Measurements from ENCODE around the gene TRMT44.

The TRMT44 gene

GRCh38 chr4:8451440-8452182, 11.0 kb downstream of the TRMT44 start:
- Histone ChIP-seq H3K4me3 (ENCODE audit: control insufficient read depth in 1 of 7, extremely low read depth in 1 of 7, insufficient read depth in 4 of 7, low read depth in 2 of 7, low read length in 6 of 7) (no peak overlapping the region), H3K4me1 (ENCODE audit: control extremely low read depth in 1 of 4, control insufficient read depth in 4 of 4, insufficient read depth in 4 of 4, low read length in 3 of 4) (no peaks in the 10 kb centered on the region), H3K27ac (ENCODE audit: insufficient read depth in 1 of 2, low read depth in 1 of 2, low read length in 2 of 2, poor library complexity in 1 of 2, severe bottlenecking in 2 of 2) (no peak overlapping the region), H3K9me3 (ENCODE audit: control extremely low read depth in 1 of 5, control insufficient read depth in 4 of 5, insufficient read depth in 2 of 5, low read depth in 1 of 5, low read length in 4 of 5) (no peaks in the 10 kb centered on the region), H3K27me3 (replicated peaks in 2 of 5; ENCODE audit: control insufficient read depth in 4 of 5, insufficient read depth in 5 of 5, low read length in 4 of 5) (no peaks in the 10 kb centered on the region), H3K36me3 (ENCODE audit: control insufficient read depth in 4 of 4, insufficient read depth in 4 of 4, low read length in 3 of 4) (peaks cover 15 to 89% (median 69%) of the 10 kb centered on the region in 4 experiments)
- CTCF ChIA-PET = interaction anchor here (1.0 to 1.4 kb wide), 2 partner anchors 17 to 23 kb away, joined by 3 to 5 read pairs; no protein-coding TSS in a partner anchor
- POLR2A ChIA-PET = no interaction called here
- no peak for DNase-seq
- 95% methylated on average over 11 of the region's 11 CpGs for WGBS (ENCODE audit: insufficient coverage)

DNA sequence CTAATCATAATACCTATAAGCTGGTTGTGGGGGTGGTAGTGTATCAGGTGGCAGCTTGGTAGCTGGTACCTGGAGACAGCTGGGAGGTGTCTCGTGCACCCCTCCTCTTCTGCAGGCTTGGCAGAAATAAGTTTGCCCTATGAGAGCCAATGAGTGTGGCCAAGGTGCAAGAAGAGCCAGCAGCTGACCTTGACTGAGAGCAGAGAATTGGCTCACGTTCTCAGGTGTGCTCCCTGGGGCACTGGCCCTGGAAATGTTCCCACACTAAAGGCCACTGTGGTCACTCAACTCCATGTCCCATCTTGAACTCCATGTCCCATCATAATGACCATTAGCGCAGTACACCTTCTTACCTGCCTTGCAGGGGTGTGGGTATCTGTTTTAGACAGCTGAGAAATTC, 13.4 kb downstream of the TRMT44 start:
- Histone ChIP-seq H3K27ac (ENCODE audit: insufficient read depth in 1 of 2, low read depth in 1 of 2, low read length in 2 of 2, poor library complexity in 1 of 2, severe bottlenecking in 2 of 2) (no peak overlapping the region), H3K27me3 (replicated peaks in 2 of 5; ENCODE audit: control insufficient read depth in 4 of 5, insufficient read depth in 5 of 5, low read length in 4 of 5) (no peaks in the 10 kb centered on the region), H3K9me3 (ENCODE audit: control extremely low read depth in 1 of 5, control insufficient read depth in 4 of 5, insufficient read depth in 2 of 5, low read depth in 1 of 5, low read length in 4 of 5) (no peaks in the 10 kb centered on the region), H3K4me1 (ENCODE audit: control extremely low read depth in 1 of 4, control insufficient read depth in 4 of 4, insufficient read depth in 4 of 4, low read length in 3 of 4) (no peaks in the 10 kb centered on the region), H3K4me3 (ENCODE audit: control insufficient read depth in 1 of 7, extremely low read depth in 1 of 7, insufficient read depth in 4 of 7, low read depth in 2 of 7, low read length in 6 of 7) (no peak overlapping the region), H3K36me3 (ENCODE audit: control insufficient read depth in 4 of 4, insufficient read depth in 4 of 4, low read length in 3 of 4) (peaks cover 15 to 88% (median 68%) of the 10 kb centered on the region in 4 experiments)
- no peak for DNase-seq
- ChIA-PET CTCF (interaction anchor here (0.8 to 1.3 kb wide), 2 partner anchors 19 to 22 kb away, joined by 3 read pairs; no protein-coding TSS in a partner anchor), POLR2A (no interaction called here)
- WGBS (ENCODE audit: insufficient coverage) = 100% methylated on average over 1 of the region's 3 CpGs

GRCh38 chr4:8457646-8458252, 17.2 kb downstream of the TRMT44 start:
- Histone ChIP-seq H3K27ac (ENCODE audit: insufficient read depth in 1 of 2, low read depth in 1 of 2, low read length in 2 of 2, poor library complexity in 1 of 2, severe bottlenecking in 2 of 2) (no peak overlapping the region), H3K4me3 (ENCODE audit: control insufficient read depth in 1 of 7, extremely low read depth in 1 of 7, insufficient read depth in 4 of 7, low read depth in 2 of 7, low read length in 6 of 7) (no peak overlapping the region), H3K4me1 (ENCODE audit: control extremely low read depth in 1 of 4, control insufficient read depth in 4 of 4, insufficient read depth in 4 of 4, low read length in 3 of 4) (no peaks in the 10 kb centered on the region), H3K27me3 (replicated peaks in 2 of 5; ENCODE audit: control insufficient read depth in 4 of 5, insufficient read depth in 5 of 5, low read length in 4 of 5) (no peaks in the 10 kb centered on the region), H3K9me3 (ENCODE audit: control extremely low read depth in 1 of 5, control insufficient read depth in 4 of 5, insufficient read depth in 2 of 5, low read depth in 1 of 5, low read length in 4 of 5) (no peaks in the 10 kb centered on the region), H3K36me3 (ENCODE audit: control insufficient read depth in 4 of 4, insufficient read depth in 4 of 4, low read length in 3 of 4) (peaks cover 16 to 75% (median 59%) of the 10 kb centered on the region in 4 experiments)
- POLR2A ChIA-PET = no interaction called here
- WGBS (ENCODE audit: insufficient coverage) = 95% methylated on average over 6 of the region's 9 CpGs
- CTCF ChIA-PET = interaction anchor here (1.3 kb wide), 1 partner anchor 9 kb away, joined by 3 read pairs; no protein-coding TSS in a partner anchor
- DNase-seq = no peak

GRCh38 chr4:8459867-8460445, 19.4 kb downstream of the TRMT44 start:
- CTCF ChIA-PET = interaction anchor here (1.5 kb wide), 1 partner anchor 10 kb away, joined by 5 read pairs; no protein-coding TSS in a partner anchor
- H3K27me3 ChIP-seq (replicated peaks in 2 of 5; ENCODE audit: control insufficient read depth in 4 of 5, insufficient read depth in 5 of 5, low read length in 4 of 5) = no peaks in the 10 kb centered on the region
- no peaks in the 10 kb centered on the region for H3K4me1 ChIP-seq (ENCODE audit: control extremely low read depth in 1 of 4, control insufficient read depth in 4 of 4, insufficient read depth in 4 of 4, low read length in 3 of 4)
- no peak overlapping the region for H3K4me3 ChIP-seq (ENCODE audit: control insufficient read depth in 1 of 7, extremely low read depth in 1 of 7, insufficient read depth in 4 of 7, low read depth in 2 of 7, low read length in 6 of 7)
- no peak for DNase-seq
- H3K27ac ChIP-seq (ENCODE audit: insufficient read depth in 1 of 2, low read depth in 1 of 2, low read length in 2 of 2, poor library complexity in 1 of 2, severe bottlenecking in 2 of 2) = no peak overlapping the region
- WGBS (ENCODE audit: insufficient coverage) = 98% methylated on average over 6 of the region's 8 CpGs
- H3K36me3 ChIP-seq (ENCODE audit: control insufficient read depth in 4 of 4, insufficient read depth in 4 of 4, low read length in 3 of 4) = peaks cover 17 to 67% (median 52%) of the 10 kb centered on the region in 4 experiments
- POLR2A ChIA-PET = no interaction called here
- H3K9me3 ChIP-seq (ENCODE audit: control extremely low read depth in 1 of 5, control insufficient read depth in 4 of 5, insufficient read depth in 2 of 5, low read depth in 1 of 5, low read length in 4 of 5) = no peaks in the 10 kb centered on the region

DNA sequence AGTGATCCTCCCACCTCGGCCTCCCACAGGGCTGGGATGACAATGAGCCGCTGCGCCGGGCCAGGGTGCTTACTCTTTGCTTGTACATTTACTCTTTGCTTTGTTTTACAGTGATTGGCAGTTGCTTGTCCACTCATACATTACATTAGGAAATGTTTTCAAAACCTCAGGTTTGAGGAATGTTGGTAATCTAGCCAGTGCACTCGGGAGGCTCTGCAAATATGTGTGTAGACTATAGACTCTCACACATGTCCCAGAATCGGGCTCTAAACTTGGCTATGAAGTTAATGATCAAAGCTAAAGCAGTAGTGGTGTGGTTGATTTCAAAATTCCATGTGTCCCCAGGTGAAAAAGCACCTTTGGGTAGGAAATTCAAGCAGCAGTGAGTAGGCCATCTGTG, 20.5 kb downstream of the TRMT44 start:
- 100% methylated on average over 2 of the region's 6 CpGs for WGBS (ENCODE audit: insufficient coverage)
- H3K4me3 ChIP-seq (ENCODE audit: control insufficient read depth in 1 of 7, extremely low read depth in 1 of 7, insufficient read depth in 4 of 7, low read depth in 2 of 7, low read length in 6 of 7) = no peak overlapping the region
- POLR2A ChIA-PET = no interaction called here
- no peaks in the 10 kb centered on the region for H3K9me3 ChIP-seq (ENCODE audit: control extremely low read depth in 1 of 5, control insufficient read depth in 4 of 5, insufficient read depth in 2 of 5, low read depth in 1 of 5, low read length in 4 of 5)
- no peaks in the 10 kb centered on the region for H3K4me1 ChIP-seq (ENCODE audit: control extremely low read depth in 1 of 4, control insufficient read depth in 4 of 4, insufficient read depth in 4 of 4, low read length in 3 of 4)
- no peaks in the 10 kb centered on the region for H3K27me3 ChIP-seq (replicated peaks in 2 of 5; ENCODE audit: control insufficient read depth in 4 of 5, insufficient read depth in 5 of 5, low read length in 4 of 5)
- CTCF ChIA-PET = interaction anchor here (0.6 to 1.5 kb wide), 2 partner anchors 9 to 92 kb away, joined by 3 to 5 read pairs; no protein-coding TSS in a partner anchor
- no peak overlapping the region for H3K27ac ChIP-seq (ENCODE audit: insufficient read depth in 1 of 2, low read depth in 1 of 2, low read length in 2 of 2, poor library complexity in 1 of 2, severe bottlenecking in 2 of 2)
- DNase-seq = no peak
- peaks cover 20 to 67% (median 52%) of the 10 kb centered on the region in 4 experiments for H3K36me3 ChIP-seq (ENCODE audit: control insufficient read depth in 4 of 4, insufficient read depth in 4 of 4, low read length in 3 of 4)

GRCh38 chr4:8461616-8462015, 21.0 kb downstream of the TRMT44 start:
- H3K9me3 ChIP-seq (ENCODE audit: control extremely low read depth in 1 of 5, control insufficient read depth in 4 of 5, insufficient read depth in 2 of 5, low read depth in 1 of 5, low read length in 4 of 5) = no peaks in the 10 kb centered on the region
- POLR2A ChIA-PET = no interaction called here
- no peak overlapping the region for H3K27ac ChIP-seq (ENCODE audit: insufficient read depth in 1 of 2, low read depth in 1 of 2, low read length in 2 of 2, poor library complexity in 1 of 2, severe bottlenecking in 2 of 2)
- no peak overlapping the region for H3K4me3 ChIP-seq (ENCODE audit: control insufficient read depth in 1 of 7, extremely low read depth in 1 of 7, insufficient read depth in 4 of 7, low read depth in 2 of 7, low read length in 6 of 7)
- H3K36me3 ChIP-seq (ENCODE audit: control insufficient read depth in 4 of 4, insufficient read depth in 4 of 4, low read length in 3 of 4) = peaks cover 19 to 67% (median 52%) of the 10 kb centered on the region in 4 experiments
- DNase-seq = no peak
- CTCF ChIA-PET = interaction anchor here (0.6 to 1.5 kb wide), 2 partner anchors 8 to 92 kb away, joined by 3 to 5 read pairs; no protein-coding TSS in a partner anchor
- no peaks in the 10 kb centered on the region for H3K27me3 ChIP-seq (replicated peaks in 2 of 5; ENCODE audit: control insufficient read depth in 4 of 5, insufficient read depth in 5 of 5, low read length in 4 of 5)
- WGBS (ENCODE audit: insufficient coverage) = 100% methylated on average over 3 of the region's 6 CpGs
- H3K4me1 ChIP-seq (ENCODE audit: control extremely low read depth in 1 of 4, control insufficient read depth in 4 of 4, insufficient read depth in 4 of 4, low read length in 3 of 4) = no peaks in the 10 kb centered on the region

GRCh38 chr4:8463811-8464210, 23.2 kb downstream of the TRMT44 start:
- Histone ChIP-seq H3K27ac (ENCODE audit: insufficient read depth in 1 of 2, low read depth in 1 of 2, low read length in 2 of 2, poor library complexity in 1 of 2, severe bottlenecking in 2 of 2) (no peak overlapping the region), H3K9me3 (ENCODE audit: control extremely low read depth in 1 of 5, control insufficient read depth in 4 of 5, insufficient read depth in 2 of 5, low read depth in 1 of 5, low read length in 4 of 5) (no peaks in the 10 kb centered on the region), H3K36me3 (ENCODE audit: control insufficient read depth in 4 of 4, insufficient read depth in 4 of 4, low read length in 3 of 4) (peaks cover 20 to 67% (median 48%) of the 10 kb centered on the region in 4 experiments), H3K27me3 (replicated peaks in 2 of 5; ENCODE audit: control insufficient read depth in 4 of 5, insufficient read depth in 5 of 5, low read length in 4 of 5) (no peaks in the 10 kb centered on the region), H3K4me1 (ENCODE audit: control extremely low read depth in 1 of 4, control insufficient read depth in 4 of 4, insufficient read depth in 4 of 4, low read length in 3 of 4) (no peaks in the 10 kb centered on the region), H3K4me3 (ENCODE audit: control insufficient read depth in 1 of 7, extremely low read depth in 1 of 7, insufficient read depth in 4 of 7, low read depth in 2 of 7, low read length in 6 of 7) (no peak overlapping the region)
- DNase-seq = no peak
- WGBS (ENCODE audit: insufficient coverage) = 99% methylated on average over 7 of the region's 9 CpGs
- ChIA-PET CTCF (no interaction called here), POLR2A (no interaction called here)
